Activated CD8-positive, alpha-beta memory T cell treated with anti-CD3 and anti-CD28 coated beads for 36 hours (primary cell): ENCODE results near the gene GRN. TPM values are rescaled to one million over a fixed set of nuclear protein-coding genes. Genes with fewer than 3 reads are reported as not detected.
"Not testable (repeated sequence)": the region's sequence is repeated elsewhere in the genome, so short reads cannot be mapped to it uniquely, and the experiment has no call there.

ENCODE experiments used
- CTCF ChIA-PET: fragments of 350-600 bp; sonication (Branson Sonifier 250); formaldehyde crosslinking; loops from one replicate; lab custom pipeline; 2021; ENCODE audit warnings: antibody characterized with exemption; lab: Charles Lee
- POLR2A ChIA-PET: fragments of 350-600 bp; sonication (Branson Sonifier 250); formaldehyde crosslinking; loops from one replicate; lab custom pipeline; 2021; ENCODE audit warnings: antibody characterized with exemption; lab: Charles Lee
- total RNA-seq, 2 experiments: library from RNA; stranded (reverse); gene quantifications; one replicate each; pipeline ENCODE4 v1.2.3, GENCODE V29; 2021

The GRN gene
- total RNA-seq, 2 experiments from 2014 or later: 42.6 to 46.7 TPM

DNA sequence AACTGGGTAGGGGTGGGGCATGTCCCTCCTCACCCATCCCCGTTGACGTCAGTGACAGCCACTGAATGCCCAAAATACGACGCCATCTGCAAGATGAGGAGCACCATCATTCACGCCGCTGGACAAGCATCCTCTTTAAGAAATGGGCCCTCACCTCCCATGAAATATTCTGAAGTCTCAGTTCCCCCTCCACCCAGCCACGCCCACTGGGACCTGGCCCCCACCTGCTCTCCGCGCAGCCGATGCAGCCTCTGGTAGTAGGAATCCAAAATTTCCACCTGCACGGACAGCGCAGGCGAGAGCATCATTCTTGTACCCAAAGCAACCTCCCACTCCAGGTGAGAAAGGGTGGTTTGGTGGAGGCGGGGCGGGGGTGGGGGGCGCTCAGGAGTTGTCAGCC is 38.8 kb downstream of the GRN start:
- POLR2A ChIA-PET: no interaction called here
- CTCF ChIA-PET: no interaction called here

DNA sequence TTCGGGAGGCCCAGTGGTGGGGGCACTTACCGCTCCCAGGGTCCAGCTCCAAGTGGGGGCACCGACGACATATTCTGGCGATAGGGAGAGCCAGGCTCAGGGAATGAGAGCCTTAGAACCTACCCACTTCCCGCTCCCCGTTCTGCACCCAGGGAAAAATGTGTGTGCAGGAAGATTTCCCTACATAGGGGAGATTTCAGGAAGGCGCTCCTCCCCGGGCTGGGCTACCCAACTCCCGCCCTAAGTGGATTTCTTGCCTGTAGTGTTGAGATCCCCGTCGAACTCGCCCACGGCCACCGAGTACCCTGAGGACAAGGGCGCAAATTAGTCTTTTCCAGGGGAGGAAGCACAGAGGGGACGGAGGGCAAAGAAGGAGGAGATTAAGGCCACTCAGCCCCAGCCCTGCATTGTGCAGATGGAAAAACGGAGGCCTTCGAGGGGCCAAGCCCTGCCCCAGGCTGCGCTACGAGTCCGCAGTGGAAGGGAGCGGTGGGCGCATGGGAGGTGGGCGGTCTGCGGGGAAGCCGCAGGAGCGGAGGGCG is 39.2 kb downstream of the GRN start:
- ChIA-PET POLR2A (no interaction called here), CTCF (interaction anchor here (1.3 kb wide), 1 partner anchor 21 kb away, joined by 4 read pairs; the partner anchor contains the start of gene FAM171A2)

DNA sequence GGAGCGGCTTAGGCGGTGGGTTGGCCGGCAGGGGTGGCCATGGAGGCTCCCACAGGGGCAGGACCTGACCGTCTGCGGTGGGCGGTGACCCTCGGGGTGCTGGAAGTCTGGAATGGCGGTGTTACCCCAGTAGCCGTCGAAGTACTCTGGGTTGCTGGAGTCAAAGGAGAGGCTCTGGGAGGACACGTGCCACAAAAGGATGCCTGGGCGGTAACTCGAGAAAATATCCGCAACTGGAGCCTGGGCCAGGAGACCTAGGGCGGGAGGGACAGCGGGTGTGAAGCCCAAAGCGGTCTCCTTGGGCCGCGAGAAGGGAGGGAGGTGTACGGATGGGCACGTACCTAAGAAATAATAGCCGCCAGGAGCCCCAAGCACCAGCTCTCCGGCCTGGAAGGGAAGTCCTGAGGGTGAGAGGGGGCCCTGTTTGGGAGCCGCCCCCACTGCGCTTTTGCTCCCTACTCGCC is 39.8 kb downstream of the GRN start:
- ChIA-PET CTCF (interaction anchor here (1.3 kb wide), 1 partner anchor 21 kb away, joined by 4 read pairs; the partner anchor contains the start of gene FAM171A2), POLR2A (no interaction called here)

DNA sequence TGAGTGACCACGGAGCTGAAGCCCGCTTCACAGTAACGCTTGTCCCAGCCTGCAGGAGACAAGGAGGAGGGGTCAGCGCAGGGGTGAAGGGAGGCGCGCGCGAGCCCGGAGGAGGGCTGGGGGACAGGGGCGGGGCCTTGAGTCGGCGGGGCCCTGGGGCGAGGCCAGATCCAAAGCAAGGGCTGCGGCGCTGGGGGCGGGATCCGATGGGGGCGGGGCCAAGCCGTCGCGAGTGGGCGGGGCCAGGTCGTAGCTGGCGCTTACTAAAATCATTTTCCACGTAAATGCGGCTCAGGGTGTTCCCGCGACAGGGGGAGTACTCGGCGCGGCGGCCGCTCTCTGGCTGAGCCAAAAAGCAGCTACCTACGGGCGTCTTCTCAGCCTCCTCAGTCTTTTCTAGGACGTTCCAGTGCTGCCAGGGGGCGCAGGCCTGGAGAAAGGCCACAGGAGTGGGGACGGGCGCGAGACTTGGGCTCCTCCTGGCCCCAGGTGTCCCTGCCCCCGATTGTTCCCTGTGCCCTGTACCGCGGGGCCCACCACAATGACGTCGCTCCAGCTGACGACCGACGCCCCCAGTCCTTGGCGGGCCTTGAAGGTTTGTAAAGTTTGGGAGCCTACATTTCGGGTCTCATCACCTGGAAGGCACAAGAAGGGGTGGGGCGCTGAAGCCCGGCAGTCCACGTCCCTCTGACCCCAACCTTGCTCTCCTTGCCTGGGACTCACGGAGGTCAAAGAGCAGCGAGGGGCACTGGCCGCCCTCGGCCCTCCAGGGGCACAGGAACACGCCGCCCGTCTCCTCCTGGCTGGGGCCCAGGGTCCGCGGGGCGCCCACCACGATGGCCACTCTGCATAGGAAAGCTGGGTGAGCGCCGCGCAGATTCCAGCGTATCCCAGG is 40.4 kb downstream of the GRN start:
- ChIA-PET CTCF (interaction anchor here (1.2 to 1.3 kb wide), 2 partner anchors 22 kb away, joined by 3 to 4 read pairs; partner anchors contain the start of gene FAM171A2), POLR2A (interaction anchor here (0.7 kb wide), 1 partner anchor 199 kb away, joined by 3 read pairs; the partner anchor contains the start of gene TMUB2)

DNA sequence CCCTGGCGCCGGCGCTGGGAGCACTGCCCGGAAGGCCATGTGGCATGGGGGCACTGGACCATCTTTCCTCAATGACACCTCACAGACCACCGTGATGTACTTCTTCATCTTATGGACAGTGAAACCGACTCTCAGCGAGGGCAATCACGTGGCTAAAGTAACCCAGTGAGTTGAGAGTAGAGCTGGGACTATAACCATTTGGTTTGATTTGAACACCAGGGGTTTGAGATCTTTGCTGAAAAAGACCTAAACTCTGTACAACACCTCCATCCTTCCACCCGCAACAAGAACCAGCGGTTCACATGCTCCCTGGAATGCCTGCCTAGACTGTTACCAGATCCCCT is 41.1 kb downstream of the GRN start:
- CTCF ChIA-PET: interaction anchor here (1.2 kb wide), 1 partner anchor 23 kb away, joined by 3 read pairs; the partner anchor contains the start of gene FAM171A2
- POLR2A ChIA-PET: no interaction called here

DNA sequence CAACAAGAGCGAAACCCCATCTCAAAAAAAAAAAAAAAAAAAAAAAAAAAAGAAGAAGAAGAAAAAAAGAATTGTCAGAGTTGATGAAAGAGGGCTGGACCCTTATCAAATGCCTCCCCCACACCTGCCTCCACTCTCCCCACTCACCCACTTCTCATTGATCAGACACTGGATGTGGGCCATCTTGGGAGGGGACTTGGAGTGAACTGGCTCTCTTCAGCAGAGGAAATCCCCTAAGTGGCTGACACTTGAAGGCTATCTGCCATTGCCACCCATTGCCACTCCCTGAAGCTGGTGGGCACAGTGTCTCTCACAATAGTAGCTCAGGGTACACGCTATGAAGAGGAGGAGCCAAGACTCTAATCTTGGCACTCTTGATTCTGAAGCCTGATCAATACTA is 42.7 kb downstream of the GRN start:
- CTCF ChIA-PET: interaction anchor here (0.7 kb wide), 1 partner anchor 23 kb away, joined by 3 read pairs; no protein-coding TSS in a partner anchor
- POLR2A ChIA-PET: no interaction called here

DNA sequence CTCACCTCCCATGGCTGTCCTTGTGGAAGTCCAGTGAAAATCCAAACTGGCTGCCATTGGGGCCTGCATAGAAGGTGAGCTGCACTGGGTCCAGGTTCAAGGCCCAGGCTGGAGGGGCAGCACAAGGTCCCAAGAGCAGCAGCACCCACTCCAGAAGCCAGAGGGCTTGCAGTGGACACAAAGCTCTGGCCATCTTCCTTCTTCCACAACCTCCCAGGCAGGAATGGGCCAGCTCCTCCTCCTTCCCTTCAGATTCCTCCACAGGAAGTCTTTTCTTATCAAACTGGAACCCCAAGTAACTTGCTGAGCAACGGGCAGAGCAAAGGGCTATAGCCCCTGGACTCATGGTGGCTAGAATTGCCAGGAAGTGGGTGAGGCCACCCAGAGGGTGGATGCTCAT is 44.2 kb downstream of the GRN start, which contains the start of gene ITGA2B:
TSS of gene ITGA2B (minus strand) at position 369 of the 400 bp plus-strand sequence. CDS start at position 193, 176 bp downstream.
- CTCF ChIA-PET: no interaction called here
- POLR2A ChIA-PET: no interaction called here

DNA sequence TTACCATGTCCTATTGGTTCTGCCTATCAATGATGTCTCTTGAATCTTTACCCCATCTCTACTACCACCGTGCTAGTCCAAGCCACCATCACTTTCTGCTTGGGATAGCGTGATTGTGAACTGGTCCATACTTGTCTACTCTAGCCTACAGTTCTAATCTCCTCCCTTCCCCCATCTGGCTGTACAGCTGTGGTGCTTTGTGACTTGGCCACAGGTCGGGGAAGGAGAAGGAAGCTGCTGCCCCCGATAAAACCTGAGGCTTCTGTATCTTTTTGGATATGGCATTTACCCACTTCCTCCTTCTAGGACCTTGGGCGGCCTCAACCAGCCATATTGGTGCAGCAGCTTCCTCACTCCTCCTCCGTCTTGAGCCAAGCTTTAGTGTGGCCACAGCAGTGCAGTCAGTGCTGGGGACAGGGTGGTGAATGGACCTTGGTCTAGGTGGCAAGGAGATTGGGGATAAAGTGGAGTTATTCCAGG is 44.7 kb downstream of the GRN start:
- CTCF ChIA-PET: no interaction called here

DNA sequence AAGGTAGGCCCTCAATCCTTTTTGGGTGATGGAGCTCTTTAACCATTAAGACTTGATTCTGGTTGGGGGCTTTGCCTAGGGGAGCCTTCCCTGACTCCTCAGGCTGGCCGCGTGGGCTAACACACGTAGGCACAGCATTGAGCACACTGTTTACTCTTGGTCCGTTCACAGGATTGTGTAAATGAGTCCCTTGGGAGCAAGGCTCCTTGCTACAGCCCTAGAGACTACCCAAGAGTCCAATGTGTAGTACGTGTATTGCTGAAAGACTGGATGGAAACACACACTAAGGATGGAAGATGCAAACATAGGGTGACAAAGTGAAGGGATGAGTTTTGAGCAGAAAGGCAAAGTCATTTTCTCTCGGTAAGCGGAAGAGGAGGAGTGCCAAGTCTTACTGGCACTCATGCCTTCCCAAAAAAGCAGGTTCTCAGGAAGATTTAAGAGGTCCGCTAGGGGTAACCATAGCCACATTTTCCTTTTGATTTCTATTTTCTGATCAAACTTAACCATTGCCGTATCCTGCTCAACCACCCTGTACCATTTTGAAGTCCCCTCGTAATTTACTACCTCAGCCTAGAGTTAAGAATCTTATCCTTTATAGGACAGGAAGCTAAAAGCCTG is 45.3 kb downstream of the GRN start:
- ChIA-PET POLR2A (interaction anchor here (0.6 kb wide), 1 partner anchor 71 kb away, joined by 3 read pairs; no protein-coding TSS in a partner anchor), CTCF (no interaction called here)

More for the DNA sequence above, 44.7 kb downstream of the GRN start:
- POLR2A ChIA-PET: interaction anchor here (0.6 kb wide), 1 partner anchor 71 kb away, joined by 3 read pairs; no protein-coding TSS in a partner anchor

DNA sequence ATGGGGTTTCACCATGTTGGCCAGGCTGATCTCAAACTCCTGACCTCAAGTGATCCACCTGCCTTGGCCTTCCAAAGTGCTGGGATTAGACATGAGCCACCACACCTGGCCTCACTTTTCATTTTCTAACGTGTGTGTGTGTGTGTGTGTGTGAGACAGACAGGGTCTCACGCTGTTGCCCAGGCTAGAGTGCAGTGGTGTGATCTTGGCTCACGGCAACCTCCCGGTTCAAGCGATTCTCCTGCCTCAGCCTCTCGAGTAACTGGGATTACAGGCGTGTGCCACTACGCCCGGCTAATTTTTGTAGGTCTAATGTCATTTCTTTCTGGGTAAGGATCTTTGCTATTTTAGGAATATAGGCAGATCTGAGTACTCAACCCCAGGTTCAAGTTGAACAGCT is 49.0 kb downstream of the GRN start:
- POLR2A ChIA-PET: not testable (repeated sequence)
- CTCF ChIA-PET: interaction anchor here (0.7 kb wide), 2 partner anchors 35 to 74 kb away, joined by 3 read pairs; no protein-coding TSS in a partner anchor

DNA sequence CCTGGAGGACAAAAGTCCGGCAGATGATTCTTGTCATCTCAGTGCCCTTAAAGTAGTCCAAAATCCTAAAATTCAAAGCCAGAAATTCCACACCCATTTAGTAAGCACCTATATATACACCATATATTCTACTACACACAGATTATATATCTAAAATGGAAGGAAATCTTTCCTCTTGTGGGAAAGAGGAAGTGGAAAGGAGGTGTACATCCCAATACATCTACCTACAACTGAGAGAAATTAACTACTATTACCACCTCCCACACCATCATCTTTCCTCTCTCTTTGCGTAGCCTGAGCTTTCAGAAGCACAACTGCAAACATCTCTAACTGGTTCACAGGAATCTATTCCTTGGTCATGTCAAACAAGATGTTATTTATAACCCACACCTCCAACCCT is 49.7 kb downstream of the GRN start:
- POLR2A ChIA-PET: no interaction called here
- CTCF ChIA-PET: no interaction called here

DNA sequence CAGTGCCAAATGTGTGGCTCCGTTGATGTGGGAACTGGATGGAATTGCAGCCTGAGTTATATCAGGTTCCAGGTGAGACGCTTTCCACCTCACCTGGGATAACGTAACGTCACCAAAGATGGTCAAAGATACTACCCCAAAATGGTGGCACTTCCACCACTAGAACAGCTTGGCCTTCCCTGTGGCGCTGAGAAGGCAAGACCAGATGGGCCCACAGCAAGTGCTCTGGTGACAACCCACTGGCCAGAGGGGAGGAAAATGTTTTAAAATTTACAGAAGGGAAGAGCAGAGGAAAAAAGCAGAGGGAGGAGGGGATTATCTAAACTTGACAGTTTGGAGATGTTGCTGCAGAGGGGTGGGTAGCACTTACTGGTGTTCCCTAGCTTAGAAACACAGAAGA is 51.8 kb downstream of the GRN start:
- CTCF ChIA-PET: interaction anchor here (1.1 kb wide), 1 partner anchor 34 kb away, joined by 4 read pairs; the partner anchor contains the start of gene FAM171A2
- POLR2A ChIA-PET: no interaction called here

DNA sequence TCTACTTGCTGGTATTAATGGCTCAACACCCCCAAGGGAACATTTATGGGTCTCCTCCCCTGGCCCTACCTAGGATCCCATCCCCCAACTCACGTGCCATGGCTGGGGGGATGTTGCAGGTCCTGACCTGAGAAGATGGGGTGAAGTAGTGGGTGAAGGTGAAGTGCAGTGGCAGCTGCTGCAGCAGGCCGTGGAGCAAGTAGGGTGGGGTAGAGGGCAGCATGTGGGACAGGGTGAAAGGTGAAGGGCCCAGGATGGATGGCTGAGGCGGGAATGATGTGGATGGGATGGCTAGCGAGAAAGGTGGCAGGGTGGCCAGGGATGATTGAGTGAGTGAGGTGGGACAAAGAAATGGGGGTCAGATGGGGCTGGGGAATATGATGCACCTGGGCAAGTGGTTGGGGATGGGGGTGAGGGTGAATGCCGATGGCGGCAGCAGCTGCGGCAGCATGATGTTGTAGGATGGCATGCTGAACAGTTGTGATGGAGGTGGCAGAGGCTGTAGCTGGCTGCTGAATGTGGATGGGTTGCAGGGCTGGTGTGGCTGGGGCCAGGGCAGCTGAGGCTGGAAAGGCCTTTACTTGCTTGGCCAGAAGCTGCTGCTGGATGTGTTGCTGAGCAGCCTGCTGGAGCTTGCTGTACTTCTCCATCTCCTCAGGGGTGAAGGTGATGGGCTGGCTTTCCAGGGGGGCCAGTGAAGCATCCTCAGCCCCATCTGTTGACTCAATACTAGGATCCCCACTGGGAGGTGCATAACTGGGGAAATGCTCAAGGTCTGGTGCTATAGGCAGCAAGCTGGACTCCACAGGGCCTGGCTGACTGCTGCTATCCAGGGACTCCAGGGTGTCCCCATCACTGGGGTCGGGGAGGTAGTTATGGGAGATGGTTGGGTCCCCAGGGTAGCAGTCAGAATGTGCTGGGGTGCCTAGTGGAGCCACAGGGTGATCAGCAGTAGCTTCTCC is 52.7 kb downstream of the GRN start:
- ChIA-PET POLR2A (no interaction called here), CTCF (interaction anchor here (0.8 kb wide), 1 partner anchor 136 kb away, joined by 3 read pairs; no protein-coding TSS in a partner anchor)

DNA sequence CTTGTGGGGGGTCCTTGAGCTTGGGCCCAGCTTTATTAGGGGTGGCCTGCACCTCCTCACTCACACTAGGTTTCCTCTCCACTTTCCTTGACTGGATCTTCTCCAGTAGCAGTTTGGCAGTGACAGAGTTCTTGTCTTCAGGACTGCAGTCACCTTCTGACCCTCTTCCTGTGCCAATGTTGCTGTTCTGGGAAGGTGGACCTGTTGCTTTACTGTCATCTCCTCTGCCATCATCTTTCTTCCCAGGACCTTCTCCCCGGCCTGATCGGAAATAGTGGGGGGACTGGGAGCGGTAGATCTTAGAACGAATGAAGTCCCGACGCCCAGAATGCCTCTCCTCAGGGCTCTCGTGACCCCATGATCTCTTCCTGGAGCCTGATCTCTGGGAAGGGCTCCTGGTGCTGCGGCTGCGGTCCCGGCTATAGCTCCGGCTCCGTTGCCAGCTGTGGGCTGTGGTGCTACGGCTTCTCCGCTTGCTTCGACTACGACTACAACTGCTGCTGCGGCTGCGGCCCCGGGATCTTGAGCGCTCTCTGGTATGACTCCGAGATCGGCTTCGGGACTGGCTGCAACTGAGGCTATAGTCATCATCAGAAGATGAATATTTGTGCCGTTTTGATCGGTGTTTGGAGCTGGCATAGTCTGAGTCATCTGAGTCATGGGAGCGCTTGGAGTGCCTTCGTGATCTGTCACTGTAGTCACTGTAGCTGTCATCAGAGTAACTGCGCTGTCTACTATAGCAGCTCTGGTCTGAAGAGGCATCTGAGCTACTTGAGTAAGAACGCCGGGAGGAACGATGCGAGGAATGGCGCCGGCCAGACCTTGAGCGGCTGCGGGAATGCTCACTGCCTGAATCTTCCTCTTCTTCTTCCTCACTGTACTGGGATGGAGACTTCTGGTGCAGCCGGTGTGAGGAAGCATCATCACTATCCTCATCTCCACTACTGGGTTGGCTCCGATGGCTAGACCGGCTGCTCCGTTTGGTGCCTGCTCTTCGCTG is 53.9 kb downstream of the GRN start:
- POLR2A ChIA-PET: no interaction called here

DNA sequence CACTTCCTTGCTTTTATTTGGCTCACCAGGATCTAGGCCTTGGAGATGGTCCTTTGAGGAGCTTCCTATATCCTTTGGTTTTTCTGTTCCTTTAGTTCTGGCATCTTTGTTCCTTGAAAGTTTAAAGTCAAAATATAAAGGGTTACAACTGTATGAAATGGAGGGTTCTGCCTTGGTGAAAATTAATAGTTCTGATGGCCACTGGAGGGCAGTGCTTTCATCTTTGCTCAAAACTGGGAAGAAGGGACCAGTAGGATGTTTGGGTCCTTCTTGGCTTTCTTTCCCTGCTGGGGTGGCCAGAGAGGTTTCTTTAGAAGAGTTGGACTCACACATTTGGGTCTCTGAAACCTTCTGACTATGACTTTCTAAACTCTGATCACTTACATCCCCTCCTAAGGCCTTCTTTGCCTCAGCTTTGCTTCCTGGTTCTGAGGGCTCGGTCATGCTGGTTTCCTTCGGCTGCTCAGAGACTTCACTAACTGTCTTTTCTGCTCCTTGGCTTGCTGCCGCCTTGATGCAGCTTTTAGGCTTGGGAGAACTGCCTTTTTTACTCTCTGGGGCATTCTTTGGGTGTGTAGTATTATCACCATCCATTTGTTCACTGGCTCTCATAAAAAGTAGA is 55.2 kb downstream of the GRN start:
- POLR2A ChIA-PET: no interaction called here
- CTCF ChIA-PET: no interaction called here

More for the DNA sequence above, 53.9 kb downstream of the GRN start:
- CTCF ChIA-PET: interaction anchor here (0.8 kb wide), 1 partner anchor 135 kb away, joined by 3 read pairs; no protein-coding TSS in a partner anchor
